Activated naive CD8-positive, alpha-beta T cell treated with anti-CD3 and anti-CD28 coated beads for 36 hours (primary cell): ENCODE measurements around the gene MARVELD3. TPM values are rescaled to one million over a fixed set of nuclear protein-coding genes. Genes with fewer than 3 reads are reported as not detected.

ENCODE experiments used
- DNase-seq: peaks from one replicate; pipeline ENCODE4 v3.0.0; 2021
- H3K27ac Mint-ChIP-seq: one replicate; pipeline ENCODE4 v1.8.0; 2022; ENCODE audit warnings: mild to moderate bottlenecking, moderate library complexity, mixed read lengths
- H3K27me3 Mint-ChIP-seq: one replicate; pipeline ENCODE4 v1.8.0; 2022; ENCODE audit warnings: mild to moderate bottlenecking, mixed read lengths
- H3K36me3 Mint-ChIP-seq: one replicate; pipeline ENCODE4 v1.8.0; 2021; ENCODE audit warnings: mild to moderate bottlenecking, mixed read lengths
- H3K4me1 Mint-ChIP-seq: one replicate; pipeline ENCODE4 v1.8.0; 2021; ENCODE audit warnings: mixed read lengths
- H3K4me3 Mint-ChIP-seq: one replicate; pipeline ENCODE4 v1.8.0; 2022; ENCODE audit warnings: mild to moderate bottlenecking, moderate library complexity, mixed read lengths
- H3K9me3 Mint-ChIP-seq: one replicate; pipeline ENCODE4 v1.8.0; 2022; ENCODE audit warnings: mixed read lengths
- total RNA-seq, 2 experiments: library from RNA; stranded (reverse); gene quantifications; one replicate each; pipeline ENCODE4 v1.2.3, GENCODE V29; 2021

The MARVELD3 gene
- total RNA-seq, 2 experiments from 2014 or later: not detected

- Mint-ChIP-seq H3K9me3 (no peaks in the 10 kb centered on the region), H3K27me3 (no peaks in the 10 kb centered on the region), H3K36me3 (peaks cover 3% of the 10 kb centered on the region), H3K4me3 (no peak overlapping the region), H3K27ac (no peak overlapping the region), H3K4me1 (no peaks in the 10 kb centered on the region)
- DNase-seq: no peak
Observed at GRCh38 chr16:71637398-71637797, 11.4 kb downstream of the MARVELD3 start.

- no peak overlapping the region for H3K27ac Mint-ChIP-seq
- no peaks in the 10 kb centered on the region for H3K27me3 Mint-ChIP-seq
- DNase-seq: no peak
- H3K9me3 Mint-ChIP-seq: no peaks in the 10 kb centered on the region
- peaks cover 2% of the 10 kb centered on the region for H3K36me3 Mint-ChIP-seq
- H3K4me3 Mint-ChIP-seq: no peak overlapping the region
- no peaks in the 10 kb centered on the region for H3K4me1 Mint-ChIP-seq
Observed at GRCh38 chr16:71645450-71645849, 19.5 kb downstream of the MARVELD3 start.

- Mint-ChIP-seq H3K9me3 (no peaks in the 10 kb centered on the region), H3K36me3 (peaks cover 2% of the 10 kb centered on the region), H3K27me3 (no peaks in the 10 kb centered on the region), H3K27ac (no peak overlapping the region), H3K4me1 (no peaks in the 10 kb centered on the region), H3K4me3 (no peak overlapping the region)
- no peak for DNase-seq
Observed at GRCh38 chr16:71647391-71647790, 21.4 kb downstream of the MARVELD3 start.

GRCh38 chr16:71648162-71648561, 22.2 kb downstream of the MARVELD3 start:
- H3K36me3 Mint-ChIP-seq: peaks cover 2% of the 10 kb centered on the region
- no peaks in the 10 kb centered on the region for H3K27me3 Mint-ChIP-seq
- H3K9me3 Mint-ChIP-seq: no peaks in the 10 kb centered on the region
- H3K27ac Mint-ChIP-seq: no peak overlapping the region
- H3K4me1 Mint-ChIP-seq: no peaks in the 10 kb centered on the region
- DNase-seq: no peak
- H3K4me3 Mint-ChIP-seq: no peak overlapping the region

- Mint-ChIP-seq H3K9me3 (no peaks in the 10 kb centered on the region), H3K27ac (no peak overlapping the region), H3K27me3 (no peaks in the 10 kb centered on the region), H3K36me3 (peaks cover 2% of the 10 kb centered on the region), H3K4me3 (no peak overlapping the region), H3K4me1 (no peaks in the 10 kb centered on the region)
- DNase-seq: no peak
Observed at GRCh38 chr16:71648921-71649320, 22.9 kb downstream of the MARVELD3 start.

GRCh38 chr16:71649704-71650103, 23.7 kb downstream of the MARVELD3 start:
- H3K36me3 Mint-ChIP-seq: peaks cover 2% of the 10 kb centered on the region
- no peaks in the 10 kb centered on the region for H3K4me1 Mint-ChIP-seq
- H3K9me3 Mint-ChIP-seq: no peaks in the 10 kb centered on the region
- no peak overlapping the region for H3K27ac Mint-ChIP-seq
- no peak for DNase-seq
- H3K27me3 Mint-ChIP-seq: no peaks in the 10 kb centered on the region
- H3K4me3 Mint-ChIP-seq: no peak overlapping the region

GRCh38 chr16:71658771-71659170, 32.8 kb downstream of the MARVELD3 start:
- H3K9me3 Mint-ChIP-seq: no peaks in the 10 kb centered on the region
- no peak overlapping the region for H3K27ac Mint-ChIP-seq
- H3K4me1 Mint-ChIP-seq: no peaks in the 10 kb centered on the region
- no peaks in the 10 kb centered on the region for H3K27me3 Mint-ChIP-seq
- H3K4me3 Mint-ChIP-seq: no peak overlapping the region
- no peak for DNase-seq
- H3K36me3 Mint-ChIP-seq: peaks cover 4% of the 10 kb centered on the region

GRCh38 chr16:71659471-71659870, 33.5 kb downstream of the MARVELD3 start:
- Mint-ChIP-seq H3K4me3 (no peak overlapping the region), H3K27ac (no peak overlapping the region), H3K9me3 (no peaks in the 10 kb centered on the region), H3K36me3 (peaks cover 6% of the 10 kb centered on the region), H3K4me1 (no peaks in the 10 kb centered on the region), H3K27me3 (no peaks in the 10 kb centered on the region)
- DNase-seq: no peak

- no peaks in the 10 kb centered on the region for H3K9me3 Mint-ChIP-seq
- no peak overlapping the region for H3K27ac Mint-ChIP-seq
- peaks cover 10% of the 10 kb centered on the region for H3K36me3 Mint-ChIP-seq
- no peaks in the 10 kb centered on the region for H3K27me3 Mint-ChIP-seq
- H3K4me3 Mint-ChIP-seq: no peak overlapping the region
- no peak for DNase-seq
- no peaks in the 10 kb centered on the region for H3K4me1 Mint-ChIP-seq
Observed at GRCh38 chr16:71666264-71666663, 40.3 kb downstream of the MARVELD3 start.

- Mint-ChIP-seq H3K9me3 (no peaks in the 10 kb centered on the region), H3K36me3 (peaks cover 10% of the 10 kb centered on the region), H3K27ac (no peak overlapping the region), H3K4me3 (no peak overlapping the region), H3K27me3 (no peaks in the 10 kb centered on the region), H3K4me1 (no peaks in the 10 kb centered on the region)
- no peak for DNase-seq
Observed at GRCh38 chr16:71666928-71667707, 41.1 kb downstream of the MARVELD3 start.

- Mint-ChIP-seq H3K9me3 (no peaks in the 10 kb centered on the region), H3K4me3 (no peak overlapping the region), H3K27me3 (no peaks in the 10 kb centered on the region), H3K27ac (no peak overlapping the region), H3K36me3 (peaks cover 6% of the 10 kb centered on the region), H3K4me1 (no peaks in the 10 kb centered on the region)
- no peak for DNase-seq
Observed at GRCh38 chr16:71669926-71670536, 44.0 kb downstream of the MARVELD3 start.

GRCh38 chr16:71670537-71670936, 44.6 kb downstream of the MARVELD3 start:
- H3K4me3 Mint-ChIP-seq: no peak overlapping the region
- no peak for DNase-seq
- H3K4me1 Mint-ChIP-seq: no peaks in the 10 kb centered on the region
- H3K9me3 Mint-ChIP-seq: no peaks in the 10 kb centered on the region
- no peaks in the 10 kb centered on the region for H3K27me3 Mint-ChIP-seq
- H3K36me3 Mint-ChIP-seq: peaks cover 6% of the 10 kb centered on the region
- no peak overlapping the region for H3K27ac Mint-ChIP-seq

GRCh38 chr16:71671165-71671564, 45.2 kb downstream of the MARVELD3 start:
- Mint-ChIP-seq H3K4me1 (no peaks in the 10 kb centered on the region), H3K27ac (no peak overlapping the region), H3K27me3 (no peaks in the 10 kb centered on the region), H3K4me3 (no peak overlapping the region), H3K36me3 (peaks cover 6% of the 10 kb centered on the region), H3K9me3 (no peaks in the 10 kb centered on the region)
- no peak for DNase-seq

GRCh38 chr16:71672125-71672524, 46.1 kb downstream of the MARVELD3 start:
- H3K27ac Mint-ChIP-seq: no peak overlapping the region
- H3K36me3 Mint-ChIP-seq: peaks cover 5% of the 10 kb centered on the region

GRCh38 chr16:71672803-71673581, 47.0 kb downstream of the MARVELD3 start:
- no peaks in the 10 kb centered on the region for H3K9me3 Mint-ChIP-seq
- no peaks in the 10 kb centered on the region for H3K27me3 Mint-ChIP-seq
- H3K4me3 Mint-ChIP-seq: no peak overlapping the region
- H3K4me1 Mint-ChIP-seq: peaks cover 2% of the 10 kb centered on the region
- H3K27ac Mint-ChIP-seq: no peak overlapping the region
- no peak for DNase-seq
- peaks cover 5% of the 10 kb centered on the region for H3K36me3 Mint-ChIP-seq

More at GRCh38 chr16:71672125-71672524, 46.1 kb downstream of the MARVELD3 start:
- no peak for DNase-seq
- Mint-ChIP-seq H3K9me3 (no peaks in the 10 kb centered on the region), H3K4me3 (no peak overlapping the region), H3K4me1 (no peaks in the 10 kb centered on the region), H3K27me3 (no peaks in the 10 kb centered on the region)
